Liver (tissue), 9 donors: ENCODE measurements around the gene RALGPS1. TPM values are rescaled to one million over a fixed set of nuclear protein-coding genes. Genes with fewer than 3 reads are reported as not detected.

Experiments used
- DNase-seq: peaks from one replicate; pipeline ENCODE4 v3.0.0-alpha.2; 2017; ENCODE audit warnings: low spot score
- H3K27ac ChIP-seq, 2 donors: one replicate each; pipeline ENCODE4 v1.7.0; 2013; ENCODE audit warnings: inconsistent platforms in 2 of 2, low read length in 2 of 2, control low read depth in 1 of 2, low read depth in 1 of 2, mild to moderate bottlenecking in 1 of 2
- H3K27me3 ChIP-seq, 4 donors: one replicate each; pipeline versions ENCODE4 v1.6.1 to v1.7.0; 2013; ENCODE audit warnings: low read length in 3 of 4, inconsistent platforms in 1 of 4, mild to moderate bottlenecking in 1 of 4, moderate library complexity in 1 of 4; ENCODE audit not compliant: control insufficient read depth in 4 of 4, insufficient read depth in 4 of 4
- H3K36me3 ChIP-seq, 4 donors: one replicate each; pipeline versions ENCODE4 v1.6.1 to v1.7.0; 2013; ENCODE audit warnings: low read length in 3 of 4, mild to moderate bottlenecking in 3 of 4, low read depth in 1 of 4, moderate library complexity in 1 of 4; ENCODE audit not compliant: control insufficient read depth in 4 of 4, insufficient read depth in 3 of 4
- H3K4me1 ChIP-seq, 4 donors: one replicate each; pipeline versions ENCODE4 v1.6.1 to v1.7.0; 2013; ENCODE audit warnings: low read length in 3 of 4, mild to moderate bottlenecking in 3 of 4, moderate library complexity in 1 of 4; ENCODE audit not compliant: control insufficient read depth in 4 of 4, insufficient read depth in 4 of 4
- H3K4me3 ChIP-seq, 3 donors: one replicate each; pipeline versions ENCODE4 v1.6.1 to v1.7.0; 2013; ENCODE audit warnings: low read length in 3 of 3, control low read depth in 1 of 3, low read depth in 1 of 3, mild to moderate bottlenecking in 1 of 3
- H3K9ac ChIP-seq, 2 donors: one replicate each; pipeline ENCODE4 v1.7.0; 2013; ENCODE audit warnings: low read length in 2 of 2, mild to moderate bottlenecking in 2 of 2, moderate library complexity in 2 of 2, control low read depth in 1 of 2, low read depth in 1 of 2
- H3K9me3 ChIP-seq, 4 donors: one replicate each; pipeline versions ENCODE4 v1.6.1 to v1.7.0; 2013; ENCODE audit warnings: low read length in 3 of 4; ENCODE audit not compliant: control insufficient read depth in 4 of 4
- ATF3 ChIP-seq: IDR thresholded peaks from 2 replicates; pipeline ENCODE4 v1.6.1; 2016; ENCODE audit warnings: antibody characterized with exemption
- EGR1 ChIP-seq, 2 donors: IDR thresholded peaks; 2 replicates each; pipeline ENCODE4 v1.6.1; 2016 to 2018; ENCODE audit warnings: antibody characterized with exemption in 2 of 2, low read depth in 2 of 2
- FOXA1 ChIP-seq: IDR thresholded peaks from 2 replicates; pipeline ENCODE4 v1.6.1; 2016; ENCODE audit warnings: antibody characterized with exemption
- FOXA2 ChIP-seq: IDR thresholded peaks from 2 replicates; pipeline ENCODE4 v1.6.1; 2016; ENCODE audit warnings: antibody characterized with exemption
- GABPA ChIP-seq, 2 donors: IDR thresholded peaks in 1 of 2; conservative IDR thresholded peaks in 1 of 2; 2 replicates each; pipeline ENCODE4 v1.6.1; 2016; ENCODE audit warnings: antibody characterized with exemption in 2 of 2, mild to moderate bottlenecking in 1 of 2, moderate library complexity in 1 of 2
- HNF4A ChIP-seq, 2 donors: conservative IDR thresholded peaks; 2 replicates each; pipeline ENCODE4 v1.6.1; 2016; ENCODE audit warnings: antibody characterized with exemption in 2 of 2, mild to moderate bottlenecking in 2 of 2
- HNF4G ChIP-seq: IDR thresholded peaks from 2 replicates; pipeline ENCODE4 v1.6.1; 2016; ENCODE audit warnings: antibody characterized with exemption
- JUND ChIP-seq, 2 donors: IDR thresholded peaks; 2 replicates each; pipeline ENCODE4 v1.6.1; 2016; ENCODE audit warnings: antibody characterized with exemption in 2 of 2
- NR2F2 ChIP-seq: IDR thresholded peaks from 2 replicates; pipeline ENCODE4 v1.6.1; 2016; ENCODE audit warnings: antibody characterized with exemption
- RAD21 ChIP-seq, 2 donors: IDR thresholded peaks; 2 replicates each; pipeline ENCODE4 v1.6.1; 2016; ENCODE audit warnings: antibody characterized with exemption in 2 of 2, mild to moderate bottlenecking in 2 of 2
- RXRA ChIP-seq, 2 donors: IDR thresholded peaks; 2 replicates each; pipeline ENCODE4 v1.6.1; 2017 to 2018; ENCODE audit warnings: antibody characterized with exemption in 2 of 2, mild to moderate bottlenecking in 1 of 2
- SP1 ChIP-seq: IDR thresholded peaks from 2 replicates; pipeline ENCODE4 v1.6.1; 2018; ENCODE audit warnings: antibody characterized with exemption, mild to moderate bottlenecking
- TAF1 ChIP-seq: conservative IDR thresholded peaks from 2 replicates; pipeline ENCODE4 v1.6.1; 2016; ENCODE audit warnings: antibody characterized with exemption, mild to moderate bottlenecking
- YY1 ChIP-seq: IDR thresholded peaks from 2 replicates; pipeline ENCODE4 v1.6.1; 2016; ENCODE audit warnings: antibody characterized with exemption, mild to moderate bottlenecking
- WGBS: extraction: QIAGEN DNeasy Blood & Tissue Kit; methylation state at CpG from one replicate; pipeline ENCODE4 v1.1.7; 2013; 5-methylcytosine and 5-hydroxymethylcytosine counted together
- polyA plus RNA-seq, 2 donors: library from polyadenylated mRNA; stranded (reverse) in 1 of 2; unstranded in 1 of 2; fragments of 200-250 nt in 1 of 2; fragments of >200 nt in 1 of 2; fragmentation: Nextera tagmentation in 1 of 2; extraction: Ambion mirVana in 1 of 2; gene quantifications; one replicate each; pipeline versions ENCODE4 v1.2.1 to v1.2.3, GENCODE V29; 2013 to 2015
- total RNA-seq, 2 donors: library from RNA; depleted of rRNA; stranded (reverse); fragments of >200 nt; gene quantifications; one replicate each; pipeline ENCODE4 v1.2.3, GENCODE V29; 2014
- TF ChIP-seq, protein P1 (sequence below): IDR thresholded peaks from 2 replicates; pipeline ENCODE4 v1.6.1; 2016; ENCODE audit warnings: antibody characterized with exemption, mild to moderate bottlenecking
- TF ChIP-seq, protein P2 (sequence below): IDR thresholded peaks from 2 replicates; pipeline ENCODE4 v1.6.1; 2016; ENCODE audit warnings: antibody characterized with exemption
- TF ChIP-seq, protein P3 (sequence below): fragments of 150-350 bp; IDR thresholded peaks from 2 replicates; pipeline ENCODE4 v1.5.1; 2017; ENCODE audit warnings: improper control_type of control experiment, low read depth, low read length; ENCODE audit not compliant: missing input control
- TF ChIP-seq, protein P4 (sequence below): IDR thresholded peaks from 2 replicates; pipeline ENCODE4 v1.6.1; 2016; ENCODE audit warnings: antibody characterized with exemption
- donor health status: healthy.
- donor health status: healthy.
- donor health status: healthy.
- donor health status: healthy.
- donor health status: healthy.

Gene RALGPS1
- total and polyA plus RNA-seq, 4 donors, result 1.4 to 2.7 (median 2.0) TPM

DNA sequence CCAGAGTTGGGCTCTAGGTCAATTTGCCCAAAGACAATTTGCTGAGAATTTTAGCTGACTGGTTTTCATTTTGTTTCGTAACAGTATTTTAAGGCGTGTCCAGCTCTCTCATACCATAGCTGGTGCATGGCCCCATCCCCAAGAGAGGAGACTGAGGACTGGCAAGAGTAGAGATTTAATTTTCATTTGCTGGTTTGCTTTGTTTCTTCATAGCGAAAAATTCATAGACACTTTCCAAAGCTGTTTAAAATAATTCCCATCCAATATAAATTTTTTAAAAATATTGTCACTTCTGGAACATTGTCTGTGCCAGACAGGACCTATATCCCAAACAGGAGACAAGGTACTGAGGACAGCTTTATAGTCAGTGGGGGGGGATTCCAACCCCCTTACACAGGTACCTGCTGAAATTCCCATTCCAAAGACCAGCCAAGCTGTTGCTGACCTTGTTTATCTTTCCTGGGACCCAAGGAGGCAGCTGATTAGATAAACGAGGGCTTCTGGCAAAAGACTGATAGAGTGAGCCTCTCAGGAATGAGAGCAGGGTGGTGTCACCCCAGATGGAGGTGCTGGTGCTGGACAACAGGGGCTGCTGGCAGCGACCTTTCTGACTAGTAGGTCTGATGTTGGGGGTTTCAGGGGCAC is 214.6 kb downstream of the RALGPS1 start:
- H3K27ac ChIP-seq, result peak overlapping the region in 1 of 2 donors; percentile 36
- no peak for TF ChIP-seq EGR1 (IDR thresholded peaks at IDR 0.05; ENCODE audit: low read depth in 2 of 2)
- TF ChIP-seq HNF4A (conservative IDR thresholded peaks at IDR 0.05), result no peak
- no peak for TF ChIP-seq NR2F2
- TF ChIP-seq RAD21 (IDR thresholded peaks at IDR 0.05), result no peak
- TF ChIP-seq, protein P1, sequence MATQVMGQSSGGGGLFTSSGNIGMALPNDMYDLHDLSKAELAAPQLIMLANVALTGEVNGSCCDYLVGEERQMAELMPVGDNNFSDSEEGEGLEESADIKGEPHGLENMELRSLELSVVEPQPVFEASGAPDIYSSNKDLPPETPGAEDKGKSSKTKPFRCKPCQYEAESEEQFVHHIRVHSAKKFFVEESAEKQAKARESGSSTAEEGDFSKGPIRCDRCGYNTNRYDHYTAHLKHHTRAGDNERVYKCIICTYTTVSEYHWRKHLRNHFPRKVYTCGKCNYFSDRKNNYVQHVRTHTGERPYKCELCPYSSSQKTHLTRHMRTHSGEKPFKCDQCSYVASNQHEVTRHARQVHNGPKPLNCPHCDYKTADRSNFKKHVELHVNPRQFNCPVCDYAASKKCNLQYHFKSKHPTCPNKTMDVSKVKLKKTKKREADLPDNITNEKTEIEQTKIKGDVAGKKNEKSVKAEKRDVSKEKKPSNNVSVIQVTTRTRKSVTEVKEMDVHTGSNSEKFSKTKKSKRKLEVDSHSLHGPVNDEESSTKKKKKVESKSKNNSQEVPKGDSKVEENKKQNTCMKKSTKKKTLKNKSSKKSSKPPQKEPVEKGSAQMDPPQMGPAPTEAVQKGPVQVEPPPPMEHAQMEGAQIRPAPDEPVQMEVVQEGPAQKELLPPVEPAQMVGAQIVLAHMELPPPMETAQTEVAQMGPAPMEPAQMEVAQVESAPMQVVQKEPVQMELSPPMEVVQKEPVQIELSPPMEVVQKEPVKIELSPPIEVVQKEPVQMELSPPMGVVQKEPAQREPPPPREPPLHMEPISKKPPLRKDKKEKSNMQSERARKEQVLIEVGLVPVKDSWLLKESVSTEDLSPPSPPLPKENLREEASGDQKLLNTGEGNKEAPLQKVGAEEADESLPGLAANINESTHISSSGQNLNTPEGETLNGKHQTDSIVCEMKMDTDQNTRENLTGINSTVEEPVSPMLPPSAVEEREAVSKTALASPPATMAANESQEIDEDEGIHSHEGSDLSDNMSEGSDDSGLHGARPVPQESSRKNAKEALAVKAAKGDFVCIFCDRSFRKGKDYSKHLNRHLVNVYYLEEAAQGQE, result no peak
- TF ChIP-seq FOXA2, result no peak
- no peak for TF ChIP-seq SP1
- no peak for TF ChIP-seq ATF3
- no peak for TF ChIP-seq FOXA1
- TF ChIP-seq, protein P2, sequence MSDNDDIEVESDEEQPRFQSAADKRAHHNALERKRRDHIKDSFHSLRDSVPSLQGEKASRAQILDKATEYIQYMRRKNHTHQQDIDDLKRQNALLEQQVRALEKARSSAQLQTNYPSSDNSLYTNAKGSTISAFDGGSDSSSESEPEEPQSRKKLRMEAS, result no peak
- no peak for TF ChIP-seq GABPA (IDR thresholded peaks at IDR 0.05 in 1 of 2, conservative IDR thresholded peaks at IDR 0.05 in 1 of 2)
- TF ChIP-seq, protein P3, sequence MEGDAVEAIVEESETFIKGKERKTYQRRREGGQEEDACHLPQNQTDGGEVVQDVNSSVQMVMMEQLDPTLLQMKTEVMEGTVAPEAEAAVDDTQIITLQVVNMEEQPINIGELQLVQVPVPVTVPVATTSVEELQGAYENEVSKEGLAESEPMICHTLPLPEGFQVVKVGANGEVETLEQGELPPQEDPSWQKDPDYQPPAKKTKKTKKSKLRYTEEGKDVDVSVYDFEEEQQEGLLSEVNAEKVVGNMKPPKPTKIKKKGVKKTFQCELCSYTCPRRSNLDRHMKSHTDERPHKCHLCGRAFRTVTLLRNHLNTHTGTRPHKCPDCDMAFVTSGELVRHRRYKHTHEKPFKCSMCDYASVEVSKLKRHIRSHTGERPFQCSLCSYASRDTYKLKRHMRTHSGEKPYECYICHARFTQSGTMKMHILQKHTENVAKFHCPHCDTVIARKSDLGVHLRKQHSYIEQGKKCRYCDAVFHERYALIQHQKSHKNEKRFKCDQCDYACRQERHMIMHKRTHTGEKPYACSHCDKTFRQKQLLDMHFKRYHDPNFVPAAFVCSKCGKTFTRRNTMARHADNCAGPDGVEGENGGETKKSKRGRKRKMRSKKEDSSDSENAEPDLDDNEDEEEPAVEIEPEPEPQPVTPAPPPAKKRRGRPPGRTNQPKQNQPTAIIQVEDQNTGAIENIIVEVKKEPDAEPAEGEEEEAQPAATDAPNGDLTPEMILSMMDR, result no peak
- no peak for TF ChIP-seq HNF4G
- no peak for TF ChIP-seq RXRA (IDR thresholded peaks at IDR 0.05)
- TF ChIP-seq, protein P4, sequence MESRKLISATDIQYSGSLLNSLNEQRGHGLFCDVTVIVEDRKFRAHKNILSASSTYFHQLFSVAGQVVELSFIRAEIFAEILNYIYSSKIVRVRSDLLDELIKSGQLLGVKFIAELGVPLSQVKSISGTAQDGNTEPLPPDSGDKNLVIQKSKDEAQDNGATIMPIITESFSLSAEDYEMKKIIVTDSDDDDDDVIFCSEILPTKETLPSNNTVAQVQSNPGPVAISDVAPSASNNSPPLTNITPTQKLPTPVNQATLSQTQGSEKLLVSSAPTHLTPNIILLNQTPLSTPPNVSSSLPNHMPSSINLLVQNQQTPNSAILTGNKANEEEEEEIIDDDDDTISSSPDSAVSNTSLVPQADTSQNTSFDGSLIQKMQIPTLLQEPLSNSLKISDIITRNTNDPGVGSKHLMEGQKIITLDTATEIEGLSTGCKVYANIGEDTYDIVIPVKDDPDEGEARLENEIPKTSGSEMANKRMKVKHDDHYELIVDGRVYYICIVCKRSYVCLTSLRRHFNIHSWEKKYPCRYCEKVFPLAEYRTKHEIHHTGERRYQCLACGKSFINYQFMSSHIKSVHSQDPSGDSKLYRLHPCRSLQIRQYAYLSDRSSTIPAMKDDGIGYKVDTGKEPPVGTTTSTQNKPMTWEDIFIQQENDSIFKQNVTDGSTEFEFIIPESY, result no peak
- TF ChIP-seq YY1, result no peak
- no peak for TF ChIP-seq JUND (IDR thresholded peaks at IDR 0.05)
- no peak for TF ChIP-seq TAF1
- no peaks in the 10 kb centered on the region for H3K9me3 ChIP-seq
- no peak overlapping the region for H3K9ac ChIP-seq
- no peak for DNase-seq
- no peaks in the 10 kb centered on the region for H3K27me3 ChIP-seq
- WGBS, result 80% methylated on average over 5 of the region's 5 CpGs
- H3K36me3 ChIP-seq, result no peaks in the 10 kb centered on the region
- peaks cover 0 to 26% (median 16%) of the 10 kb centered on the region in 4 donors for H3K4me1 ChIP-seq
- H3K4me3 ChIP-seq, result no peak overlapping the region
